SU-DHL-6 (cell line): Measurements from ENCODE around the gene LIMCH1.

Experiments
- H2AFZ ChIP-seq: fragments of 200-600 bp; sonication (generic); 2 replicates; pipeline ENCODE4 v1.6.1; 2014; ENCODE audit warnings: low read depth, mild to moderate bottlenecking, moderate library complexity, mixed read lengths, antibody characterized with exemption, low read length; ENCODE audit not compliant: severe bottlenecking
- H3F3A ChIP-seq: fragments of 200-600 bp; shearing (Covaris generic); 2 replicates; pipeline ENCODE4 v1.6.0; 2016; ENCODE audit warnings: antibody characterized with exemption, mild to moderate bottlenecking; ENCODE audit not compliant: insufficient read depth
- H3K27ac ChIP-seq: fragments of 200-600 bp; sonication (generic); 2 replicates; pipeline ENCODE4 v1.5.1; 2016; ENCODE audit warnings: low read depth, mild to moderate bottlenecking, low read length, moderate library complexity, mixed read lengths
- H3K27me3 ChIP-seq: fragments of 200-600 bp; sonication (generic), shearing (Covaris generic); 2 replicates; pipeline ENCODE4 v1.6.0; 2014; ENCODE audit warnings: mild to moderate bottlenecking, low read length
- H3K36me3 ChIP-seq: fragments of 200-600 bp; sonication (generic); 2 replicates; pipeline ENCODE4 v1.6.1; 2014; ENCODE audit warnings: mild to moderate bottlenecking, low read length, mixed read lengths
- H3K4me2 ChIP-seq: fragments of 300-600, 200-600 bp; shearing (Covaris generic), sonication (generic); 2 replicates; pipeline ENCODE4 v1.6.0; 2014; ENCODE audit warnings: low read length, low read depth, mild to moderate bottlenecking; ENCODE audit not compliant: poor library complexity, severe bottlenecking
- H3K4me3 ChIP-seq: fragments of 200-600 bp; sonication (generic); 2 replicates; pipeline ENCODE4 v1.5.1; 2014; ENCODE audit warnings: antibody characterized with exemption, low read length, mild to moderate bottlenecking, mixed read lengths; ENCODE audit not compliant: insufficient read depth, poor library complexity, severe bottlenecking
- H3K79me2 ChIP-seq: fragments of 200-600 bp; sonication (generic); 2 replicates; pipeline ENCODE4 v1.6.1; 2014; ENCODE audit warnings: mild to moderate bottlenecking, low read length, moderate library complexity; ENCODE audit not compliant: insufficient read depth
- H3K9ac ChIP-seq: fragments of 200-600 bp; sonication (generic); 2 replicates; pipeline ENCODE4 v1.7.0; 2014; ENCODE audit warnings: mild to moderate bottlenecking, low read length
- H3K9me2 ChIP-seq: fragments of 200-600 bp; sonication (generic); replicated peaks from 2 replicates; pipeline ENCODE4 v1.6.1; 2014; ENCODE audit warnings: low read length; ENCODE audit not compliant: insufficient read depth
- H3K9me3 ChIP-seq: fragments of 200-600 bp; sonication (generic); 2 replicates; pipeline ENCODE4 v1.6.1; 2014; ENCODE audit warnings: low read length, mixed read lengths; ENCODE audit not compliant: insufficient read depth
- H4K20me1 ChIP-seq: fragments of 200-600 bp; sonication (generic); 2 replicates; pipeline ENCODE4 v1.6.1; 2014; ENCODE audit warnings: low read depth, mild to moderate bottlenecking, antibody characterized with exemption, low read length, moderate library complexity, mixed read lengths
- CTCF ChIP-seq: fragments of 200-600 bp; sonication (generic); IDR thresholded peaks from one replicate; pipeline ENCODE4 v1.5.1; 2017; ENCODE audit warnings: antibody characterized with exemption, mild to moderate bottlenecking, low read length, moderate library complexity; ENCODE audit not compliant: insufficient read depth, poor library complexity, severe bottlenecking
- EZH2phosphoT487 ChIP-seq: fragments of 200-600 bp; sonication (generic), shearing (Covaris generic); conservative IDR thresholded peaks from 2 replicates; pipeline ENCODE4 v1.6.1; 2018; ENCODE audit warnings: mild to moderate bottlenecking, antibody characterized with exemption, low read length, moderate library complexity, mixed read lengths

LIMCH1 gene

GRCh38 chr4:41692717-41693345 is 154.9 kb downstream of the LIMCH1 start:
- H3K4me2 ChIP-seq, result no peak overlapping the region
- H3K4me3 ChIP-seq, result no peak overlapping the region
- no peak overlapping the region for H3K27ac ChIP-seq
- H4K20me1 ChIP-seq, result no peaks in the 10 kb centered on the region
- H3K9me3 ChIP-seq, result no peaks in the 10 kb centered on the region
- H3K9ac ChIP-seq, result no peak overlapping the region
- H3K36me3 ChIP-seq, result no peaks in the 10 kb centered on the region
- no peaks in the 10 kb centered on the region for H3K9me2 ChIP-seq
- no peaks in the 10 kb centered on the region for H3K79me2 ChIP-seq
- no peak overlapping the region for H2AFZ ChIP-seq
- H3K27me3 ChIP-seq, result no peaks in the 10 kb centered on the region
- no peak for TF ChIP-seq EZH2phosphoT487
- TF ChIP-seq CTCF, result peak; percentile 79
- no peaks in the 10 kb centered on the region for H3F3A ChIP-seq

- Histone ChIP-seq H3K79me2 (no peaks in the 10 kb centered on the region), H3F3A (no peaks in the 10 kb centered on the region), H3K4me2 (no peak overlapping the region), H3K27me3 (no peaks in the 10 kb centered on the region), H4K20me1 (no peaks in the 10 kb centered on the region), H3K9me3 (no peaks in the 10 kb centered on the region), H3K9ac (no peak overlapping the region), H3K9me2 (no peaks in the 10 kb centered on the region), H2AFZ (no peak overlapping the region), H3K4me3 (no peak overlapping the region), H3K36me3 (no peaks in the 10 kb centered on the region), H3K27ac (no peak overlapping the region)
- no peak for TF ChIP-seq EZH2phosphoT487
- TF ChIP-seq CTCF, result peak; percentile 36
These were observed 155.7 kb downstream of the LIMCH1 start for GRCh38 chr4:41693629-41694028.

DNA sequence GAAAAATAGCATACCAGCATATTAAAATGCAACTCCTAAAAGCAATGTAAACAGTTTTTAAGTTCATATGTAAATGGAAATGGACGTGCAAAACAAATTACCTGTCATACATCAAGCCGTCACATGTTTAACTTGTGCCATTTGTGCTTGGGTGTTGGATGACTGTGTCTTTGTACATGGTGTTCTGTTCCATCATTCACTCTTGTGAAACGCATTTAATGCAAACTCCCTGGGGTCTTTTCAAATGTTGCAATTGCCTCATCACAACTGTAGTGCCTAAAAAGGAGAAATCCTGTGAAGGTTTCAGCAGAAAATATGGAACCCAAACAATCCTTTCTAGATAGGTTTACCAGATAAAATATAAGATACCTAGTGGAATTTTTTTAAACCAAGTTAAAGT is 158.2 kb downstream of the LIMCH1 start:
- H3K4me2 ChIP-seq, result no peak overlapping the region
- H3F3A ChIP-seq, result no peaks in the 10 kb centered on the region
- H4K20me1 ChIP-seq, result no peaks in the 10 kb centered on the region
- TF ChIP-seq CTCF, result no peak
- no peak for TF ChIP-seq EZH2phosphoT487
- no peaks in the 10 kb centered on the region for H3K9me2 ChIP-seq
- H3K9me3 ChIP-seq, result no peaks in the 10 kb centered on the region
- H3K27ac ChIP-seq, result no peak overlapping the region
- H3K36me3 ChIP-seq, result no peaks in the 10 kb centered on the region
- no peak overlapping the region for H3K9ac ChIP-seq
- no peaks in the 10 kb centered on the region for H3K27me3 ChIP-seq
- no peak overlapping the region for H2AFZ ChIP-seq
- H3K4me3 ChIP-seq, result no peak overlapping the region
- no peaks in the 10 kb centered on the region for H3K79me2 ChIP-seq
